Measurements from ENCODE around the gene LEPR. TPM values are rescaled to one million over a fixed set of nuclear protein-coding genes. Genes with fewer than 3 reads are reported as not detected.

LEPR gene
- total and polyA plus RNA-seq, 2 donors (not counting 3 experiments of a cell fraction or from before 2014, with no cell fraction given) = 11.1 to 18.7 TPM

DNA sequence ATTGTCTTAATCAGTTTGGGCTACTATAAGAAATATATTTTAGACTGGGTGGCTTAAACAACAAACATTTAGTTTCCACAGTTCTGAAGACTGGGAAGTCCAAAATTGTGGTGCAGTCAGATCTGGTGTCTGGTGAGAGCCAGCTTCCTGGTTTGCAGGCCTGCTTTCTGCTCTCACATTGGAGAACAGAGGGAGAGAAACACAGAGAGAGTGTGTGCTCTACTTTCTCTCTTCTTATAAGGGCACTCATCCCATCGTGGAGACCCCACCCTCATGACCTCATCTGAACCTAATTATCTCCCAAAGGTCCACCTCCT is 4.1 kb downstream of the LEPR start:
- no peak overlapping the region for H3K4me3 ChIP-seq (replicated peaks in 1 of 3; ENCODE audit: insufficient read depth in 1 of 3, low read depth in 1 of 3, low read length in 3 of 3)
- peak; percentile 11 for DNase-seq (ENCODE audit: low read depth, low spot score)
- H2AFZ ChIP-seq (ENCODE audit: low read depth, low read length) = no peak overlapping the region
- FAIRE-seq = no peak
- no peaks in the 10 kb centered on the region for H3K27me3 ChIP-seq (ENCODE audit: control insufficient read depth in 2 of 2, insufficient read depth in 2 of 2, low read length in 2 of 2)
- H3K27ac ChIP-seq (ENCODE audit: insufficient read depth, low read depth, low read length) = peak overlapping the region; percentile 85
- BruUV-seq (replicated peaks) = no TSS peak
- POLR2A ChIA-PET = no interaction called here
- TF ChIP-seq, protein P1, sequence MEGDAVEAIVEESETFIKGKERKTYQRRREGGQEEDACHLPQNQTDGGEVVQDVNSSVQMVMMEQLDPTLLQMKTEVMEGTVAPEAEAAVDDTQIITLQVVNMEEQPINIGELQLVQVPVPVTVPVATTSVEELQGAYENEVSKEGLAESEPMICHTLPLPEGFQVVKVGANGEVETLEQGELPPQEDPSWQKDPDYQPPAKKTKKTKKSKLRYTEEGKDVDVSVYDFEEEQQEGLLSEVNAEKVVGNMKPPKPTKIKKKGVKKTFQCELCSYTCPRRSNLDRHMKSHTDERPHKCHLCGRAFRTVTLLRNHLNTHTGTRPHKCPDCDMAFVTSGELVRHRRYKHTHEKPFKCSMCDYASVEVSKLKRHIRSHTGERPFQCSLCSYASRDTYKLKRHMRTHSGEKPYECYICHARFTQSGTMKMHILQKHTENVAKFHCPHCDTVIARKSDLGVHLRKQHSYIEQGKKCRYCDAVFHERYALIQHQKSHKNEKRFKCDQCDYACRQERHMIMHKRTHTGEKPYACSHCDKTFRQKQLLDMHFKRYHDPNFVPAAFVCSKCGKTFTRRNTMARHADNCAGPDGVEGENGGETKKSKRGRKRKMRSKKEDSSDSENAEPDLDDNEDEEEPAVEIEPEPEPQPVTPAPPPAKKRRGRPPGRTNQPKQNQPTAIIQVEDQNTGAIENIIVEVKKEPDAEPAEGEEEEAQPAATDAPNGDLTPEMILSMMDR (IDR thresholded peaks at IDR 0.05; ENCODE audit: extremely low read depth in 1 of 2, insufficient read depth in 1 of 2, low read depth in 1 of 2, low read length in 2 of 2) = no peak
- TF ChIP-seq JUN (IDR thresholded peaks at IDR 0.05; ENCODE audit: borderline replicate concordance, insufficient read depth, insufficient read length, low read depth) = no peak
- TF ChIP-seq EZH2 (IDR thresholded peaks at IDR 0.05; ENCODE audit: borderline replicate concordance, low read depth, low read length, severe bottlenecking) = no peak
- no peak for TF ChIP-seq MYC (IDR thresholded peaks at IDR 0.05; ENCODE audit: low read depth, low read length)
- TF ChIP-seq POLR2A (IDR thresholded peaks at IDR 0.05; ENCODE audit: low read depth, low read length) = no peak
- no peak for TF ChIP-seq POLR2AphosphoS5 (IDR thresholded peaks at IDR 0.05; ENCODE audit: insufficient read depth, low read depth, low read length)
- no peak for TF ChIP-seq FOS (IDR thresholded peaks at IDR 0.05; ENCODE audit: borderline replicate concordance, insufficient read depth, low read length)
- TF ChIP-seq GATA2 (IDR thresholded peaks at IDR 0.05; ENCODE audit: insufficient read depth, insufficient read length, low read depth, low read length) = no peak
- TF ChIP-seq, protein P2, sequence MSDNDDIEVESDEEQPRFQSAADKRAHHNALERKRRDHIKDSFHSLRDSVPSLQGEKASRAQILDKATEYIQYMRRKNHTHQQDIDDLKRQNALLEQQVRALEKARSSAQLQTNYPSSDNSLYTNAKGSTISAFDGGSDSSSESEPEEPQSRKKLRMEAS (IDR thresholded peaks at IDR 0.05; ENCODE audit: insufficient read depth, insufficient read length) = no peak
- H3K9ac ChIP-seq (replicated peaks; ENCODE audit: extremely low read depth, insufficient read depth, low read length) = peak overlapping the region; percentile 65
- CTCF ChIA-PET = interaction anchor here (1.1 to 1.7 kb wide), 3 partner anchors 34 to 263 kb away, joined by 6 to 12 read pairs (median 10); no protein-coding TSS in a partner anchor
- H3K79me2 ChIP-seq (ENCODE audit: control insufficient read depth, insufficient read depth, low read length) = peaks cover 43% of the 10 kb centered on the region
- H3K4me2 ChIP-seq (ENCODE audit: insufficient read depth, low read length) = peak overlapping the region; percentile 63
- H4K20me1 ChIP-seq (replicated peaks; ENCODE audit: control insufficient read depth, extremely low read depth, insufficient read depth, low read length) = no peaks in the 10 kb centered on the region
- peaks cover 2 to 7% of the 10 kb centered on the region in 2 experiments for H3K36me3 ChIP-seq (ENCODE audit: control insufficient read depth in 2 of 2, extremely low read depth in 1 of 2, insufficient read depth in 2 of 2, low read length in 2 of 2)
- intact Hi-C loops (cut with micrococcal nuclease) (loop anchor here (5.0 to 10.0 kb wide), 7 partner anchors 277 to 1508 kb away; partner anchors contain the start of genes AK4 and PDE4B), dilution Hi-C loops (cut with MboI; ENCODE audit: extremely low pct_ligation_motif_present, low sequenced_read_pairs) (no loop called here)
- H3K4me1 ChIP-seq (ENCODE audit: control insufficient read depth, extremely low read depth, insufficient read depth, low read length) = peaks cover 60% of the 10 kb centered on the region
- H3K9me1 ChIP-seq (replicated peaks; ENCODE audit: control insufficient read depth, extremely low read depth, insufficient read depth, low read length) = no peaks in the 10 kb centered on the region
- no peaks in the 10 kb centered on the region for H3K9me3 ChIP-seq (replicated peaks; ENCODE audit: control insufficient read depth, insufficient read depth, low read length)
